ENCODE measurements around the gene TRPM5.

TRPM5 gene

DNA sequence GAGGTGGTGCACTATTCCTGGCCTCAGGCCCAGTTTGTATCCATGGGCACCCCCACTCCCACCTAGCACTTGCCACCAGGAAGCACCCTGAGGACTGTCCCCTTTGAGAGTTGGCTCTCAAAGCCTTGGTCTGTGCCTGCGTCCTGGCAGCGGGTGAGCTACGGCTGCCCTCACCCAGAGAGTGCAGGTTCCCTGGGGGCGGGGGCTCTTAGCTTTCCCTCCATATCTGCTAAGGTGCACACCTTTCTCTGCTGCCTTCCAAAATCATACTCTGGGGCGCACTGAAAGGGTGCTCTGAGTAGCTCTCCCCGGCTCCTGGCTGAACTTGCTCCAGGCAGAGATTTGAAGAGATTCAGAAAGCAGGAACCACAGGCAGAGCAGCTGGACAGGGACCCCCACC lies 7.6 kb upstream of the TRPM5 start:
- DNase-seq: no peak

DNA sequence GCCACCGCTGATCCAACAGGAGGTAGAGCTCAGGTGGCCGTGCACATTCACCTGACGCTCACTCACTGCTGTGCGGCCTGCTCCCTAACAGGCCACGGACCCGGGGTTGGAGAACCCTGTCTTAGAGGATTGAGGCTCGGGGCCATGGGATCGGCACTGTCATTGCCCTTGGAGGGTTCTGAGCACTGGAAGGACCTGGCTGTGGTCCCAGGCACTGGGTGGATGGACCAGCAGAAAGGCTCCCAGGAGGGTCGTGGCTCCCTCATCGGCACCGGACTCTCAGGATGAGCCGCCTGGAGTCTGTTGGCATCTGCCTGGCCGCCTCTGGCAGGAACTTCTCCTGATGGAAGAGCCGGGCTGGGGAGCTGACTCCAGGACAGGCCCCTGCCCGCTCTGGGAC lies 7.0 kb upstream of the TRPM5 start:
- no peak for DNase-seq

DNA sequence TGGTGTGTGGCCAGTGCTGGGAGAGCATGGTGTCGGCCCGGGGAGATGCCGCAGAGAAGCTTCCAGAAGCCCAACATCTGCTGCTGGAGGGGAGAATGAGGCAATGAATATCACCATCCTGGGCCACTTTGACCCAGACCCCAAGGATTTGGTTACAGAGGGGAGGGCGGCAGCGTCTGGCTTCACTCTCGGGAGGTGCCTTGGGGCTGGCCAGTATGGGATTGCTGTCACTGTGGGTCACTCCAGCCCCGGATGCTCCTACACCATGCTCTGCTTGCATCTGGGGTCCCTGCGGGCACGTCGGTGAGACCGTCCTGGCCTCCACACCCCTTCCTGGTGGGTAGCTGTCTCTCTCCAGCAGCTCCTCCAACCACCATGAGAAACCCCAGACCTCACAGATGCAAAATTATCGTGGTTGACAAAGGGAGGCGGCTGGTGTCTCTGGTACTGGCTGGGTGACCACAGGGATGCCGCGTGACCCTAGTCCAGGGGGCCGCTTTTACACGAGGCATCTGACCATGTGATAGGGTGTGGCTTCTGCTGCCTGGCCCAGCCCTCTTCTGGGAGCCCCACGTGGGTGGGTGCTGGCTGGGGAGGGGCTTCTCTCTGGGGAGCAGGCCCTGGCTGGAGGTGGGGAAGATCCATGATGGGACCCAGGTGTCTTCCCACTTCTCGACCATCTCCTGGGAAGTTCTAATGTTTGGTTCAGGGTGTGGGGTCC lies 6.2 kb upstream of the TRPM5 start:
- no peak for DNase-seq

DNA sequence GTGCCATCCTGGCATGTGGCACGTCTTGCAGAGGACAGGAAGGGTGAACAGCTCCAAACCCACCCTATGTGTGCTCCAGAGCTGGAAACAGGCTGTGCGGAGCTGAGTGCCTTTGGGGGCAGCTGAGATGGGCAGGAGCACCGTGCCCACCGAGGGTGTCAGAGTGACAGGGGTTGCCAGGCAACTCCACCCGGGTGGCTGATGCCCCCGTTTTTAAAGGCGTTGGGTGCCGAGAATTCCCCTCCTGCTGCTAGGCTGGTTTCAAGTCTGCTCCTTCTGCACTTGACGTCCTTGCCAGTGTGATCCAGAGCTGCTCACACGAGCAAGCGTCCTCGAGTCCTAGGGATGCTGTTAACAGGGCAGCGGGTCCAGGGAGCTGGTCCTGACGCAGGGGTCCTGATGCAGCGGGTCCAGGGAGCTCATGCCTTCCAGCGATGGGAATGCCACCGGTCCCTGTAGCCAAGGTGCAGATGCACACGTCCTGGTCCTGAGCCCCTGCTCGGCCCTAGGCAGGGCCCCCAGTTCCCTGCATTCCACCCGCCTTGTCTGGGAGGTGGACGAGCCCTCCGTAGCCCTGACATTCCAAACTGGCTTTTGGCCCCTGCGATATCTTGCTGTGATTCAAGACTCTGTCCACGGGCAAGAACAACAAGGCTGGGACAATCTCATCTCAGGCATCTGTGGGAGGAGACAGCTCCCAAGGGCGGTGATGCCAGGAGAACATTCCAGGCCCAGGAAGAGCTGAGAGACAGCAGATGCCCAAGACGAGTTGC lies 5.4 kb upstream of the TRPM5 start:
- DNase-seq: no peak

DNA sequence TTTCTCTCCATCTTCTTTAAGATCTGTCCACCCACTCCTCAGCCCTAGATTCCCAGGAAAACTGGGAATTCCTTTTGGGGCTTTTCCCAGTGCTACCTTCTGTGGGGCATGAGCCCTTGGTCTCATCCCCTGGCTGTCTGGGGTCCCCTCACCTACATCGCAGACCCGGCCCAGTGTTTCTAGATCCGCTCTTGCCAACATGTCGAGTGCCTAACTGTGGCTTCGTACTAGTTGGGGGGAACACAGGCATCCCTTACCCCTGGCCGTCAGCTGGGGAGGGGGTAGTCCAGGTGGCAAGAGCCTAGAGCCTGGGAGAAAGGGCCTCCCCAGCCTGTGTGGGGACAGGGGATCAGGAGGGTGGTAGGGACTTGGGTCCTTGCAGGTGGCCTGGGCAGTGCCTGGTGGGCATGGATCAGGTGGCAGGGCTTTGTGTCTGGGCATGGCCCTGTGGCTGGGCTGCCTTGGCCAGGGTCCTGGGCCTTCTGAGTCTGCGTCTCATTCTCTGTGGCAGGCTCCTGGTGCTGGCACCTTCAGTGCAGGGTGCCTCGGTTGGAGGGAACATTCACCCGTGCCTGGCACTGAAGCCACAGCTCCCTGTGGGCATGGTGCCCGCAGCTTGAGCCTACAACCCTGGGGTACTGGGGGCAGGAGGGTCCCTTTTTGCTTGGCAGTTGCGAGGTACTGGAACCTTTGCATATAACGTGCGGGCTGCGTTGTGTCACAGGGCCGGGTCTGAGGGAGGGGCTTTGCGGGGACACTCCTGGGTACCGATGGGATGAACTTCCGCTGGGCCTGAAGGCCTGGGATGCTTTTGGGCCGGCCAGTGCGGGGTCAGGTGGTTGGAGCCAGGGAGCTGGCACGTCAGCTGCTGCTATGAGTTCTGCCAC lies 4.6 kb upstream of the TRPM5 start:
- DNase-seq: no peak

DNA sequence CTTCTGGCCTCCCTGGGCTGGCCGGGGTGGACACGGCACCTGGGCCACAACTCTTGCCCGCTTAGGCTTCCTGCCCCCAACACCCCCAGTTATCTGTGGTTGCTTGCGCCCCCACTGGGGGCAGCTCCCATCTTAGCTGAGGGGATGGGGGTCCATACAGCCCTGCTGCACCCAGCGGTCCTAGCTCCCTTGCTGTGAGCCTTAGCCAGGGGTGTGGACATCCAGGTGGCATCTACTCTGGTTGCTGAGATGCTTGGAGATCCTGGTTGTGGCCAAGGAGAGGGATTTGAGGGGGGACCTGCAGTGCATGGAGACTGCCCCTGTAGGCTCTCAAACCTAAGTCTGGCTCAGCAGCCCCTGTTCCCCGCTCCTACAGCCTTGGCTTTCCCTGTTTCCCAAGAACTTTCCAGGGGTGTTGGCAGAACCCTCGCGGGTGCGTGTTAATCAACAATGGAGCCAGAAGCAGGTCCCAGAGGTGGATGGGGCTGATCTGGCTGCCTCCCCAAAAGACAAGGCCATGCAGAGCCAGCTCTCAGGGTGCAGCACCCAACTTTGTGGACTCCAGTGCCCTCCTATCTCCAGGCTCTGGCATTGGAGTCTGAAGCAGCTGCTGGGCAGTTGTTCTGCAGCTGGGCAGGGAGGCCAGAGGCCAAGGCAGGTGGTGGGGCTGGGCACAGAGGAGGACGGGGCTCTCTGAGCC lies 3.8 kb upstream of the TRPM5 start:
- DNase-seq: no peak

DNA sequence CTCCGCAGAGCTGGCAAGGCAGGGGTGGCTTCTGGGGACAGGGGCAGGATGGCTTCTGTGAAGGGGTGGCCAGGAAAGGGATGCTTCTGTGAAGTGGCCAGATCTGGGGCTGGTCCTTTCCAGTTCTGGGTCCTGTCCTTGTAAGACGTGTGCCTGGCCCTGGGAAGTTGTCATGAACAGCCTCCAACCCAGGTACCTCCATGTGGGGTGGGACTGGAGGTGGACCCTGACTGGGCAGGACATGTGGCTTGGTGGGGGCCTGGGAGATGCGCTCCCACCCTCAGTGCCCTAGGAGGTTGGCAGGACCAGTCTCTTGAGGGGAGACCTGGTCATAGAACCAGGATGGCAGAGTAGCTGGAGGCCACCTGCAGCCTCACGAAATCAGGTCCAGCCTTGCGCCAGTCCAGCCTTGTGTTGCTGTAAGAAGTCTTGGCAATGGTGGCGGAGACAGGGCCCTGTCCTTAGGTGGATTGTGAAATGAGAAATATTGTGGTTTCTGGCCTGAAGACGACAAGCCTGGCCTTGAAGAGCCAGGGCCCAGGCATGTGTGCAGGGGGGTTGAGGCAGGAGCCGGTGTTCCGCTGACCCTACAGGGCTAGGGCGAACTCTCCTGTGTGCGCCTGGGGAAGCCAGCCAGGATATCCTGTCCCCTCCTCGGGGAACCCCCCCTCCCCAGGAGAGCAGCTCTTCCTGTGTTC lies 3.1 kb upstream of the TRPM5 start:
- DNase-seq: no peak

DNA sequence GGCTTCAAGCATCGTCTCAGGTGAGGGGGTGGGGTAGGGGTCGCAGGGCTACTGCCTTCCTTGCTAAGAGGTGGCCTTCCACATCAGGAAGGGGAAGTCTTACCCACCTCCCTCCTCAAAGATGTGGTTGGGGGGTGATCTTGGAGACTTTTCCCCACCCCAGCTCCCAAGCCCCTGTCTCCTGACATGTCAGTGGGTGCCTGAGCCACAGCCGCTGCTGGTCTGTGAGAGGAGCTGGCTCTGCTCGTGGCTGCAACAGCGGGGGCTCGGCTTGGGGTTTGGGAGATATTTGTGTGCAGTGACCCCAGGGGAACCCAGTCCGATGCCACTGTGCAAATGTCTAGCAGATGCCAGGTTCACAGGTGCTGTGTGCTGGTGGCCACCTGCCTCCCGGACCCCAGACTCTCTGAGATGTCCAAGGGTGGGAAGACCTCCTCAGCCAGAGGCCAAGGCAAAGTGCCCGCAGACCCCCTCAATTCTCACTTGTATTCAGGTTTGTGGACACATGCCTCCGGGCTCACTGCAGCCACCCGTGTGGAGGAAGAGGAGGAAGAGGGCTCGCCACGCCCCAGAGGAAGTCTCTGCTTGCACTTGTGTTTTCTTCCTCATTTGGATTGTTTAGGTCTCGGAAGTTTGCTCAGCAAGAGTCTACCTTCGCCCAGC lies 2.4 kb upstream of the TRPM5 start:
- no peak for DNase-seq

DNA sequence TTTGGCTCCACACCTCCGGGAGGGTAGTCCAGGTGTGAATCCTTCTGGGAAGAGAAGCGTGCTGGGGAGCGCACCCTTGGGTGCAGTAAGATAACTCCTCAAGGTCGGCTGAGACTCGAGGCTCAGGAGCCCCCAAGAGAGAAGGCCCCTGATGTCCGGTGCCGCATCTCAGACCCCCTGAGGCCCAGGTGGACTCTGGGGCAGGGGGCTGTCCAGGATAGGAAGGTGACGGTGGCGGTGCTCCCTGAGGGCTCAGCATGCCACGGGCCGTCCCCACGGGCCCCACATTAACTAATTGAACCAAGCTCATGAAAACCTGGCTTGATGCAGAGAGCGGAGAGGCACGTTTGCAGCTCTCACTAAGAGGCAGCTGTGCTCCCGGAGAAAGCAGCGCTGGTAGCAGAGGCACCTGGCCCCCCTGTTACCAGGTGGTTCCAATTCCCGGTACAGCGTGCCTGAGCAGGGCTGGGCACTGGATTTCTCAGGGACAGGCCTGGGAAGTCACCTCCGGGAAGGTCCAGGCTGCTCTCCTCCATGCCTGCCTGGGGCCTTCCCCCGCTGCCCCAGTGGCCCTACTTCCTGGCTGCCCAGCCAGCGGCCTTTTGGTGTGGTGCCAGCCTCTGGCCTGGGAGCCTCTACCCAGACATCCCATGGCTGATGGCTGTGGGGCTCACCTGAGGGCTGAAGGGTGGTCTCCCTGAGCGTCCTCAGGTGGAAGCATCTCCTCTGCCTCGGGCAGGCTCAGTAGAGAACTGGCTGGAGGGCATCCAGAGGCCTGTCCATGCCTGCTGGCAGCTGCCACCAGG lies 1.6 kb upstream of the TRPM5 start:
- no peak for DNase-seq

DNA sequence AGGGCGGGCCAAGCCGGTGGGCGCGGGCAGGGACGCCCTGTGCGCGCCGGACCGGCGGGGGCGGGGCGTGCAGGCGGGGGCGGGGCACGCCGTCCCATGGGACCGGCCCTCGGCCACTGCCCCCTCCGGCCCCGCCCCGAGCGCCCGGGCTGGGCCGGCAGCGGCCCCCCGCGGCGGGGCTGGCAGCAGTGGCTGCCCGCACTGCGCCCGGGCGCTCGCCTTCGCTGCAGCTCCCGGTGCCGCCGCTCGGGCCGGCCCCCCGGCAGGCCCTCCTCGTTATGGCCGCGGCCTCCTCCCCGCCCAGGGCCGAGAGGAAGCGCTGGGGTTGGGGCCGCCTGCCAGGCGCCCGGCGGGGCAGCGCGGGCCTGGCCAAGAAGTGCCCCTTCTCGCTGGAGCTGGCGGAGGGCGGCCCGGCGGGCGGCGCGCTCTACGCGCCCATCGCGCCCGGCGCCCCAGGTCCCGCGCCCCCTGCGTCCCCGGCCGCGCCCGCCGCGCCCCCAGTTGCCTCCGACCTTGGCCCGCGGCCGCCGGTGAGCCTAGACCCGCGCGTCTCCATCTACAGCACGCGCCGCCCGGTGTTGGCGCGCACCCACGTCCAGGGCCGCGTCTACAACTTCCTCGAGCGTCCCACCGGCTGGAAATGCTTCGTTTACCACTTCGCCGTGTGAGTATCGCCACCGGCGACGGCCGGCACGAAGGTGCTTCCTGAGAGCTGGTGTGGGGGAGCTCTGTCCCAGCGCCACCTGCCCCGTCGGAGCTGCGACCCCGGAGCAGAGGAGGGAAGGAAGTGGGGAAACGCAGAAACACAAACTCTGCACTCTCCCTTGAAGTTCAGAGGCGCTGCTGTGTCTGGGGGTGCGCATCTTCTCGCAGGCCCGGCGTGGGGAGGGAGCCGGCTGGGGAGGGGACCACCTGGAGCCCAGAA lies 769 bp upstream of the TRPM5 start, which contains the start of gene KCNQ1:
Gene KCNQ1 (plus strand): TSS at position 188 of the 925 bp plus-strand sequence. CDS start 91 bp downstream, at position 279.
- DNase-seq: no peak

DNA sequence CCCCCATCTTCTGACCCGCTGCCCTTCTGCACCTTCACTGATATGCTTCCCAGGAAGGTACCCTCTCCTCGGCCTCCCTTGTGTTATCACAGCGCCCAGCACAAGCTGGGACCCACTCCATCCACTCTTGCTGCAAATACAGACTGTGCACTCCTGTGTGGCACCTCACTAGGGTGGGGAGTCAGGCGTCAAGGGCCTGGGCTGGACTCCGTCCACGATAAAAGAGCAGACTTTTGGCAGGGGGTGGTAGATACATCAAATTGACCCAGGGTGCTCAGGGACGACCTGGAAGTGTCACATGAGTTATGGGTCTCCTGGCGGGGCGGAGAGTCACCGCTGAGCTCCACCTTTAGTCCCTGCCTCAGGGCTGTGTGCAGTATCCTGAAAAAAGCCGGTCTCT lies 908 bp downstream of the TRPM5 start:
- DNase-seq: no peak

DNA sequence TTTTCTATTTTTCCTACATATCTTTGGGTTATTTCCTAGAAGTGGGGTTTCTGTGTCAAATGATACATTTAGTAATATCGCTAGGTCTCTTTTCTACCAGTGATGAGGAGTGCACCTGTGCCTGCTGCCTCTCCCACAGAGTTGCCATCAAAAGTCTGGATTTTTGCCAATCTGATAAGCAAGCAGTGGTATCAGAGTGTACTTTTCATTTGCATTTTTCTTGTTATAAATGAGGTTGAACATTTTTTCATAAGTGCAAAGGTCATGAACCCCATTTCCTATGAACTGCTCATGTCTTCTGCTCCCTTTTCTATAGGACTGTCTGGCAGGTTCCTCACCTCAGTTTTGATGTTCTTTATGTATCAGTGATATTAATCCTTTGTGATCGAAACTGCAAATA lies 1.7 kb downstream of the TRPM5 start:
- DNase-seq: no peak

DNA sequence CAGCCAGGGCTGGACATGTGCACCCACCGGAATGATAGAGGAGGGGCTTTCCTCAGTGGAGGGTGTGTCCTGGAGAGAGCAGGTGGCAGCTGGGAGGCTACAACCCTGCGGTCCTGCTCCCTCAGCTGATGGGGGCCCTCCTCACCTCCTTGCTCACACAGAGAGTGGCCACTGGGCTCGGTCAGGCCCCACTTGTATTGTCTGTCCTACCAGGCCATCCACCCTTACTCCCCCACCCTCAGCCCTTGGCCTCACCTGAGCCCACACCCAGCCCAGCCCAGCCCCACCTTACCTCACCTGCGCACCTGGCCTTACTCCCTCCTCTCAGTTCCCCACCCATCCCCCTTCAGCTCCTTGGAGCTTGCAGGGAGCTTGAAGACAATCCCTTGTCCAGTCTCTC lies 3.1 kb downstream of the TRPM5 start:
- DNase-seq: no peak

DNA sequence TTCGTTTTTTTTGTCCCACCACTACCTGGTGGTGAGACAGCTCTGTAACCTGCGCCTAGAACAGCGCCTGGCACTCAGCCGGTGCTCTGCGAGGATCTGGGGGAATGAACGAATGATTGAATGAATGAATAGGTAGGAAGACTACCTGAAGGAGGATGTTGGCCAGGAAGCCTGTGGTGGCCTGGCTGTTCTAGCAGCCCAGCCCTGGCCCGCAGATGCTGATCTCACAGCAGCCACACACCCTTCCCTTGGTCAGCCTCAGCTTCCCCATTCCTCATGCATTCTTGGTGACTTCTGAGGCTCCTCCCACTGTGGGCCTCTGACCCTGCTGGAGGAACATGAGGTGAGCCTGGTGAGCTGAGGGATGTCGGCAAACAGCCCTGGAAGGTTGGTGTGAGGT lies 3.7 kb downstream of the TRPM5 start:
- DNase-seq: no peak

DNA sequence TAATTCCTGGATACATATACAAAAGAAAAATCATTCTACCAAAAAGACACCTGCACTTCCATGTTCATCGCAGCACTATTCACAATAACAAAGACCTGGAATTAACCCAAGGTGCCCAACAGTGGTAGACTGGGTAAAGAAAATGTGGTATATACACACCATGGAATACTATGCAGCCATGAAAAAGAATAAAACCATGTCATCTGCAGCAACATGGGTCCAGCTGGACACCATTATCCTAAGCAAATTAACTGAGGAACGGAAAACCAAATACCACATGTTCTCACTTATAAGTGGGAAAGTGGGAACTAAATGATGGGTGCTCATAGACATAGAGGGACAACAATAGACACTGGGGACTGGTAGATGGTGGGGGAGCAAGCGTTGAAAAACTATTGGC lies 4.5 kb downstream of the TRPM5 start:
- DNase-seq: no peak

DNA sequence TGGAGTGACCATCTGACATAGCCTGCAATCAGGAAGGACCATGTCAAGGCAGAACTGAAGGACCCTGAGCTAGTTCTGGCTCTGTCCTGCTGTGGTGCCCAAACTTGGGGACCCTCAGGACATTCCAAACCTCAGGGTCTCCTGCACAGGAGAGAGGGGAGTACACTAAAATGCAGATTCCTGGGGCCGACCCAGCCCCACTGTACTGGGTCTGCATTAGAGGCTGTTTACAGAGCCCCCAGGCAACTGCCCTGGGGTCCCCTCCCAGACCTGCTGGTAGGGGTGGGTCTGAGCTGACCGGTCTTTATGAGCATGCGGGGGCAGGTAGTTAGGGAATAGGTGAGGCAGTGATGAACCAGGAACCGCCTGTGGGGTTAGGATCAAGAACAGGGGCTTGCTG lies 6.8 kb downstream of the TRPM5 start:
- DNase-seq: no peak

DNA sequence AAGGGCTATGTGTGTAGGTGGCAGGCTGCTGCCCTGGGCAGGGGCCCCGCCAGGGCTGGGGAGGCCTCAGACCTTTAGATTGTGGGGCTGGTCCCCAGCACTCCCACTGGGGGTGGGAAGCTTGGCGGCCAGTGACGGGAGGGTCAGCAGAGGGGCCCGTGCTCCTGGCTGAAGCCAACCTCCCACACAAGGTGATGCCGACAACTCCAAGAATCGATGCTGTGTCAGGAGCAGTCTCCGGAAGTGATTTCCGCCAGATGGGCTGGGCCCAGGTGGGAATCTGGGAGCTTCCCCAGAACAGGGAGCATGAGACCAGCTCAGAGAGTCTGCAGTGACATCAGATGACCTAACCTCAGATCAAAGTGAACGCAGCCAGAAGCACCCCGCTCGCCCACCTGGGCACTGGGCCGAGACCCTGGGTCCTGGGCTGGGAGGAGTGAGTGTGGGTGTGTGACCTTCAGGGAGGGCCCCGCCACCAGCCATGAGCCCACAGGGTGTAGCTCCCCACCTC lies 7.7 kb downstream of the TRPM5 start:
- DNase-seq: no peak

DNA sequence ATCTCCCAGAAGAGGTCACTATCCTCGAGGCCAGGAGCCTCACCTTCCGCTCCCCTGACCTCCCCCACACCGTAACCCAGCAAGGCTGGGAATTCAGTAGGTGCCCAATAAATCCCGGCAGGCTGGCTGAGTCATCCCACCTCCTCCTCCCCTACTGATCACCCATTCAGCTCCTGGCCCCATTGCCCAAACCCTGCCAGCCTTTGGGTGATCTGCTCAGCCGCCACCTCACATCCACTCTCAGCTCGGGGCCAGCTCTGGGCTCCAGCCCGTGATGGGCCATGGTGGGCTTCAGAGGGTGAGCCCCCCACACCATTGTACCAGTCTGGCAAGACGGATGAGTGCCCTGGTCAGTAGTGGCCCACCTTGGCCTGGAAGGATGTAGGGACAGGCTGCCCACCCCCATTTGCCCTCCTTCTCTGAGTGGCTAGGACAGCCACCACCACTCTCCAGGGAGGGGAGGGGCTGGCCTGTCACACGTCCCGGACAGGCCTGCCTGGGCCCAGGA lies 8.2 kb downstream of the TRPM5 start:
- DNase-seq: no peak

Data from GOT3 (cell line).